Inflammatory macrophage treated with lipopolysaccharide for 4 hours (primary cell): ENCODE data around the gene DEAF1.

Experiments
- DNase-seq: peaks from one replicate; pipeline ENCODE4 v3.0.0-alpha.2; 2020

The DEAF1 gene

GRCh38 chr11:721741-722345 is 26.8 kb upstream of the DEAF1 start:
- peak; percentile 31 for DNase-seq

- DNase-seq = no peak
Observed at GRCh38 chr11:721247-721740, 26.3 kb upstream of the DEAF1 start.

GRCh38 chr11:720642-721246 is 25.7 kb upstream of the DEAF1 start:
- DNase-seq = no peak

- no peak for DNase-seq
Observed at GRCh38 chr11:720017-720641, 25.1 kb upstream of the DEAF1 start.

GRCh38 chr11:719214-720016 is 24.4 kb upstream of the DEAF1 start:
- DNase-seq = no peak

GRCh38 chr11:714436-714835 is 19.4 kb upstream of the DEAF1 start:
- DNase-seq = no peak

- DNase-seq = no peak
Observed at GRCh38 chr11:709109-709997, 14.3 kb upstream of the DEAF1 start.

GRCh38 chr11:708511-708910 is 13.5 kb upstream of the DEAF1 start:
- DNase-seq = no peak

- no peak for DNase-seq
Observed at GRCh38 chr11:707817-708420, 12.9 kb upstream of the DEAF1 start.

- DNase-seq = no peak
Observed at GRCh38 chr11:706957-707816, 12.2 kb upstream of the DEAF1 start.

GRCh38 chr11:706439-706956 is 11.5 kb upstream of the DEAF1 start:
- peak; percentile 49 for DNase-seq

- no peak for DNase-seq
Observed at GRCh38 chr11:705646-706438, 10.8 kb upstream of the DEAF1 start, which contains the start of gene EPS8L2. TSS of gene EPS8L2 (plus strand) at chr11:706231. CDS start at chr11:709408, 3,177 bp downstream.

- no peak for DNase-seq
Observed at GRCh38 chr11:704781-705645, 10.0 kb upstream of the DEAF1 start.

GRCh38 chr11:704228-704674 is 9.2 kb upstream of the DEAF1 start:
- DNase-seq = no peak

- DNase-seq = no peak
Observed at GRCh38 chr11:703506-703905, 8.5 kb upstream of the DEAF1 start.

GRCh38 chr11:702462-703461 is 7.7 kb upstream of the DEAF1 start:
- peak; percentile 58 for DNase-seq

- no peak for DNase-seq
Observed at GRCh38 chr11:701741-702461, 6.9 kb upstream of the DEAF1 start.
